HuH-7 (cell line): ENCODE measurements around the gene IFI35.
A peak's percentile ranks its signal among the peaks of the same experiment; 100 is the strongest.
"Not testable (repeated sequence)": the region's sequence is repeated elsewhere in the genome, so short reads cannot be mapped to it uniquely, and the experiment has no call there.

ENCODE experiments used
- DNase-seq: peaks from one replicate; pipeline ENCODE4 v3.0.0; 2011; ENCODE audit warnings: low spot score

IFI35 gene

DNA sequence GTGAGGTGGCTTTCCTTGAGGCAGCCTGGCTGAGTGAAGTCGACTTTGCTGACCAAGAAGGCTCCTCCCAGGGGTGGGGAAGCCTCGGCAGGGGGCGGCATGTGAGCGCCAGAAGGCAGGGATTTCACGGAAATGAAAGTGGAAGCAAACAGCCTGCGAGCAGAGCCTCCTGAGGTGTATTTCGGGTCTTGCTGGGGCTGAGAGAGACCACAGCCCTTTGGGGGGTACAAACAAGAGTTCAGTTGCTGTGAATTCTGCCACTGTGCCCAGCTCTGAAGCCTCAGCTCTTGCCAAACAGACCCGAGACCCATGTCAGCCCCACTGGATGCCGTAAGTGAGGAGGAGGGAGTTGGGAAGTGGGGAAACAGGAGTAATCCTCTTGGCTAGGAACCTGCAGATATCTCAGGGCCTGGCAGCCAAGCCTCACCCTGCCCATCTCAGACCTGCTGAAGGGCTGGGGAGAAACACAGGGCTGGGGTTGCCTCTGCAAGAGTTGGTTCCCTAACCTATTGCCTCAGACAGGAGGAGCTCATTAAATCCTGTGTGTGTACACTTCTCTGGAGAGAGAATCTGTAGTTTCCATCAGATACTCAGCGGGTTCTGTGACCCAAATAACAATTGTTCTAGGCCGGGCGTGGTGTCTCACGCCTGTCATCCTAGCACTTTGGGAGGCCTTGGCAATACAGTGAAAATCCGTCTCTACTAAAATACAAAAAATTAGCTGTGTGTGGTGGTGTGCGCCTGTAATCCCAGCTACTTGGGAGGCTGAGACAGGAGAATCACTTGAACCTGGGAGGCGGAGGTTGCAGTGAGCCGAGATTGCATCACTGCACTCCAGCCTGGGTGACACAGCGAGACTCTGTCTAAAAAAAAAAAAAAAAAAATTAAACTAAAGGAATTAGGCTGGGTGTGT is at the start of gene IFI35:
Gene IFI35 (plus strand): TSS at position 146 of the 913 bp plus-strand sequence. CDS start 164 bp downstream, at position 310.
- DNase-seq, result peak; percentile 76

DNA sequence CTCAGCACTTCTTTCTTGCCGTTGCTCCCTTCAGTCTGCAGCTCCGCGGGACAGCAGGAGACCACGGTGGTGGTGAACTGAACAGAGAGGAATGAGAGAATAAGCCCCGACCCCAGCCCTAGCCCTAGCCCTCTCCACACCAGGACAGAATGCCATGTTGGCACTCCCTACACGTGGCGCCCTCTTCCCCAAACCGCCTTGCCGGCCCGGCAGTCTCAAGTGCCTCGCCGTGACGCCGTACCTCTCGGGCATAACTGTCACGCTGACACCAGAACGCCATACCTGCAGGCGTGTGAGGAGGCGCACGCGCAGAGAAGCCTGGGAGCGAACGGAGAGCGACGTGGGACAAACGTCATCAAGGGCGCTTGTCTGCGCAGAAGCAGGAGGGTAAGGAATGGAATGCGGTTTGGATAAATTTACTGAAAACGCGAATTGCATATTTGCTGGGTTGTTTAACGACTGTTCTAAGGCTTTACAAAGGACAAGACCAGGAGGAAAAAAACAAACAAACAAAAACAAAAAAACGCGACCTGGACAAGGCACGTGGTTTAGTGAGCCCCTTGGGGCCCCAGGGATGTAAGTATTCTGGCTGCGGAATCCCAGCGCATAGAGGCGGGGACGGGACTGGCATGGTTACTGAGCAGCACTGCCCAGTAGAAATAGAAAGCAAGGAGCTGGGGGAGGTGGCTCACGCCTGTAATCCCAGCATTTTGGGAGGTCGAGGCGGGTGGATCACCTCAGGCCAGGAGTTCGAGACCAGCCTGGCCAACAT is 42.2 kb upstream of the IFI35 start, which contains the start of gene AARSD1:
Gene AARSD1 (minus strand): TSS at position 294 of the 772 bp plus-strand sequence. CDS start 14 bp downstream, at position 280.
- peak; percentile 88 for DNase-seq

DNA sequence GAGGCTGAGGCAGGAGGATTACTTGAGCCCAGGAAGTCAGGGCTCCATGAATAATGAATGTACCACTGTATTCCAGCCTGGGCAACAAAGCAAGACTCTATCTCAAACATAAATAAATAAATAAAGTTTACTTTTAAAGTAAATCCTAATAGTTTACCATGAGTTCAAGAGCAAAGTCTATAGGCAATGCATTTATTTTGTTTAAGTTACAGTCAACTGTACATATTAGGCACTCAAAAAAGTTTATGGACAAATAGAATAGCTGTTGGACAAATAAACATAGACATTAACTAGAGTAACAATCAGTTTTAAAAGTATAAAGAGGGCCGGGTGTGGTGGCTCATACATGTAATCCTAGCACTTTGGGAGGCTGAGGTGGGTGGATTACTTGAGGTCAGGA is 38.7 kb upstream of the IFI35 start:
- no peak for DNase-seq

DNA sequence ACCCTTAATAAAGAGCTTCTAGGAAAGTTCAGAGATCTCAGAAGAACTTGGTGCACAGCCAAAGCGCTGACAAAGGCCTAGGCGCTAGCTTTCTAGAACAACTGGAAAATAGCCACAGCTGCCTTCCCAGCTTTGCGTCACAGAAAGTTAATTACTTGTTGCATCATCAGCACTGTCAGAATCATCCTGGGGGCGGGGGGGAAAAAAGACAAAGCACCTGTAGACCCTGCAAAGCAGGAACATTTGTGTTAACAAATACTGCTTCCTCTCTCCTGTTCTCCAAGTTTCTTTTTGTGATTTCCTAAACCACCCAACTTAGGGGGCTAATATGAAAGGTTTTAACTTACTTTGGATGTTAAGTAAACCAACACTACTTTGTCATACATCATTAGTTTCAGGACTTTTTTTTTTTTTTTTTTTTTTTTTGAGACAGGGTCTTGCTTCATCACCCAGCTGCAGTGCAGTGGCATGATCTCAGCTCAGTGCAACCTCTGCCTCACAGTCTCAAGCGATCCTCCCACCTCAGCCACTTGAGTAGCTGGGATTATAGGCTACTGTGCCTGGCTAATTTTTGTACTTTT is 37.5 kb upstream of the IFI35 start:
- DNase-seq, result no peak

DNA sequence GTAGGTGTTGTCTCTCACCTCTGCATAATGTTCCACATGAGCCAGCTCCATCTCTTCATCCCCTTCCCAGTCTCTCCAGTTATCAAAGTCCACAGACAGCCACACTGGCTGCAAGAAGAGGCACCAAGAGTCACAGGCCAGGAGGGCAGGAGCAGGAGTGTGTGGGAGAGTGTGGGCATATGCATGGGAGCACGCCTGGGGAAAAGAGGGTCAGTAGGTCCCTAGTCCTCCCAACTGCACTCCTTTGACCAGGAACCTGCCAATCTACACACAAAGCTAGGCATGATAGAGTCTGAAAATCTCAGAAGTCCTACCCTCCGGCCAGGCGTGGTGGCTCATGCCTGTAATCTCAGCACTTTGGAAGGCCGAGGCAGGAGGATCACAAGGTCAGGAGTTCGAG is 35.0 kb upstream of the IFI35 start:
- no peak for DNase-seq

DNA sequence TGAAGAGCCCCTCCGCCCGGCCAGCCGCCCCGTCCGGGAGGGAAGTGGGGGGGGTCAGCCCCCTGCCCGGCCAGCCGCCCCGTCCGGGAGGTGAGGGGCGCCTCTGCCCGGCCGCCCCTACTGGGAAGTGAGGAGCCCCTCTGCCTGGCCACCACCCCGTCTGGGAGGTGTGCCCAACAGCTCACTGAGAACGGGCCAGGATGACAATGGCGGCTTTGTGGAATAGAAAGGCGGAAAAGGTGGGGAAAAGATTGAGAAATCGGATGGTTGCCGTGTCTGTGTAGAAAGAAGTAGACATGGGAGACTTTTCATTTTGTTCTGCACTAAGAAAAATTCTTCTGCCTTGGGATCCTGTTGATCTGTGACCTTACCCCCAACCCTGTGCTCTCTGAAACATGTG is 33.3 kb upstream of the IFI35 start:
- not testable (repeated sequence) for DNase-seq

DNA sequence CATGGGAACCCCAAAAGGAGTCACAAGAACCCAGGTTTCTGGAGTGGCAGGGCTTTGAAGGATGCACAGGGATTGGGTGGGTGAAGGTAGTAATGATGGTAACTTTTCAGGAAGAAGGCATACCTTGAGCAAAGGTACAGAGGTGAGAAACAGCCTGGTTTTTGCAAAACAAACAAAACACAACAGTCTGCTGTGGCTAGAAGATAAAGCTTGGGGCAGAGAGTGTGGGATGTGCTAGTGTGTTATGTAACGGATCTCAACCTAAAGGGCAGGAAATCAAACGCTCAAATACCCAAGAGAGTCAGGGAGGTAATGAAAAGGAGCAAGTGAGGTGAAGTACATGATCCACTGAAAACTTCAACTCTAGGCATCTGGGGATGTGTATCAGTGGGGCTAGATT is 31.3 kb upstream of the IFI35 start:
- peak; percentile 36 for DNase-seq

DNA sequence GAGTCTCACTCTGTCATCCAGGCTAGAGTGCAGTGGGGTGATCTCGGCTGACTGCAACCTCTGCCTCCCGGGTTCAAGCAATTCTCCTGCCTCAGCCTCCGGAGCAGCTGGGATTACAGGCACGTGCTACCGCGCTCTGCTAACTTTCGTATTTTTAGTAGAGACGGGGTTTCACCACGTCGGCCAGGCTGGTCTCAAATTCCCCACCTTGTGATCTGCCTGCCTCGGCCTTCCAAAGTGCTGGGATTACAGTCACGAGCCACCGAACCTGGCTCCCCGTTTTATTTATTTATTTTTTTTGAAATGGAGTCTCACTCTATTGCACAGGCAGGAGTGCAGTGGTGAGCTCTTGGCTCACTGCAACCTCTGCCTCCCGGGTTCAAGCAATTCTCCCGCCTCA is 30.9 kb upstream of the IFI35 start:
- not testable (repeated sequence) for DNase-seq

DNA sequence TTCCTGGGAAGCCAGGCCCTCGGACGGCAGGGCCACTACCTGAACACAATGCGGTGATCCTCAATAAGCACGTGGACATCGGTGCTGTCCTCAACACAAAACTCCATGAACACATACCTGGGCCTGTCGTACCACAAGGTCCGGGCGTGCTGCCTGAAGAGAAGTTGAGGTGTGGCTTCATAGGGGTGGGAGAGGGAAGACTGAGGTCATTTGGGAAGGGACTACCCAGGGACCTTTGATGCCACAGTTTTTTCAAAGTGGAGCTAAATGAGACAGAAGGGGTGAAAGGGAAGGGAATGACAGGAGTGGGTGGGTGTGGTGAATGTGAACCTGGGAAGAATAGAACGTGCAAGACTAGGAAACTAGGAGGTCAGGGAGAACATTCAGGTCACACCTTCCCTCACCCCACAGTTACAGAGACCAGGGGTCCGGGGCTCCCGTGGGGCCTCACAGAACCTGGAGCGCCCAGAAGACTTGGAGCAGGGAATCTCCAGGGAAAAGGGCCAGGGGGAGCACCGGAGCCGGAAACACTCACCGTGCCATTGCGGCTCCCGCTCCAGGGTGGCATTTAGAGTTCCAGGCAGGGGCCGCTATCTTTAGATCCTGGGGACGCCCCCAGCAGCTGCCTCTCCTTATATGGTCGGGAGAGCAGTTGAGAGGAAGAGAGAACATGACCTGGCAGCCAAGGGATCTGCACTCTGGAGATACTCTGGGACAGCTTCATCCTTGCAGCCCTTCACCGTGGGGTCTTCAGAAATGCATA is 26.9 kb upstream of the IFI35 start, which contains the start of gene PTGES3L:
Gene PTGES3L (minus strand): TSS at position 570 of the 763 bp plus-strand sequence. CDS start 27 bp downstream, at position 543.
- peak; percentile 79 for DNase-seq

DNA sequence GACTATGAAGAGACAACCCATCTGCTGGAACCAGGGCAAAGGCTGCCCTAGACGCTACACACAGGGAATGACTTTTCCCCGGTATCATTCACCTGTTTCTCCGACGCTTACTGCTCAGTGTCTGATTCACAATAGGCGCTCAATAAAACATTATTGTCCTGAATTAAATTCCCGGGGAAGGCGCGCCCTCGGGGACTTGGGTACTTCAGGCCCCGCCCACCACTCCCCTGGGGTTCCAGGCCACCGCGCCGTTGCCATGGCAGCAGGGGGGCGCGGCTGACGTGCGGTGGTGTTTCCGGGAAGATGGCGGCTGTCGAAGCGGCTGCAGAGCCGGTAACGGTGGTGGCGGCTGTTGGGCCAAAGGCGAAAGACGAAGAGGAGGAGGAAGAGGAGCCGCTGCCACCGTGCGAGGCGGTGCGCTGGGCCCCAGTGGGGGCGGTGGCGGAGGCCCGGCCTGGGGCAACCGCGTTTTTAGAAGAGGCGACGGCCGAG is 26.3 kb upstream of the IFI35 start, which contains the start of gene RUNDC1:
Gene RUNDC1 (plus strand): TSS at position 292 of the 492 bp plus-strand sequence. CDS start 12 bp downstream, at position 304.
- DNase-seq, result peak; percentile 94

DNA sequence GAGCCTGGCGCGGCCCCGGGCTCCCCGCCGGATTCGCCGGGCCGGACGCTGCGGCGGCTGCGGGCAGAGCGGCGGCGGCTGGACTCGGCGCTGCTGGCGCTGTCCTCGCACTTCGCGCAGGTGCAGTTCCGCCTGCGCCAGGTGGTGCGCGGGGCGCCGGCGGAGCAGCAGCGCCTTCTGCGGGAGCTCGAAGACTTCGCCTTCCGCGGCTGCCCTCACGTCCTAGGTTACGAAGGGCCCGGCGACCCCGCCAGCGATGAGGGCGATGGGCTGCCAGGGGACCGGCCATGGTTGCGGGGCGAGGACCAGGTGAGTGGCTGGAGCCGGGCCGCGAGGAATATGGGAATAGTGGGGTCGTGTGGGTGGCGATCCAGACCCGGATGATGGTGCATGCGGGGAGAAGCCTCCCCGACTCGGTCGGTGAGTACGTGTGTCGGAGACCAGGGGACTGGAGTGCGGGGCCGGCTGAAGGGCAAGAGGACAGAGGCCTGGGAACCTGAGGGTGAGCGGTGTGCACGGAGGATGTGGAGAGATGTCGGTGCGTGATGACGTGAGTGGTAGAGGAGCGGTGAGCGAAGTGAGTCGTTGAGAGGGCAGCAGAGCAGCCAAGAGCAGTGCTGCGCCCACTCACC is 25.7 kb upstream of the IFI35 start:
- peak; percentile 66 for DNase-seq

DNA sequence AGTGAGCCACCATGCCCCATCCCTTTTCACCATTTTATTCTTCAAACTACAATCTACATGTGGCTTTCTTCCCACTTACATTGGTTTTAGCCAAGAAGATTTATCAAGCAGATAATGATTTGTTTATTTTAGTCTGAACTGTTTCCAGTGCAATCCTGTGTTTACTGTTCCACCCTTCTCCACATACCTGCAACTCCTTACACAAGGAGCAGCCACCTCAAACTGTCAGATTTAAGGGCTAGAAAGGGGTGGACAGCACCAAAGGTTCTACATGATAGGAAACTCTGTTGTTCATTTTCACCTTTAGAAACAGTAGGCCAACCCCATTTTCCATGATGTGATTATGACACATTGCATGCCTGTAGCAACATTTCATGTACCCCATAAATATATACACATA is 24.3 kb upstream of the IFI35 start:
- no peak for DNase-seq

DNA sequence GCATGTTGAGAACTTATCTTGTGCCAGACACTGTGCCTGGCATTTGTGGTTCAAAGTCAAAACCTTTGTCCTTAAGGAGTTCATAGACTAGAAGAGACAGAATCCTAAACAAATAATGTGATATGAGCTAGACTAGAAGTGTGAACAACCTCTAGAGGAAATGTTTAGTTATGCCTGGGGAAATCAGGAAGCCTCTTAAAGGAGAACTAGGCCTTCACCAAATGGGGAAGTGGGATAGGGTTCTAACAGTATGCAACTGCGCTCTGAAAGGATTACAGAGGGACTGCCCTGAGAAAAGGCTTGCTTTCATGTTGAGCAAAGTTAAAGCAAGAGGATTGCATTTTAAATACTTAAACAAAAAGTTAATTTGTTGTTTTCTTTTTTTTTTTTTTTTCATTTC is 21.4 kb upstream of the IFI35 start:
- no peak for DNase-seq

DNA sequence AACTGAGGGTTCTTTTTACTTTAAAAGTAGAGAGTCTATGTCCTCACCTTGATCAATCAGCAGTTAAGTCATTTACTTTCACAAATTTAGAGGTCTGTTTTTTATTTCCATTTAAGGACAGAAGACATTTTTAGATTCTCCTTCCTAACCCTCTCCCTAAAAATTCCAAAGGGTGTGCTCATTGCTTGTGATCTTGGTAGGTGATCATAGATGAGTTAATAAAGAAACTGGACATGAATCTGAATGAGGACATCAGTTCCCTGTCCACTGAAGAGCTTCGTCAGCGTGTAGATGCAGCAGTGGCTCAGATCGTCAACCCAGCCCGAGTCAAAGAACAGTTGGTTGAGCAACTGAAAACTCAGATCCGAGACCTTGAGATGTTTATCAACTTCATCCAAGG is 17.4 kb upstream of the IFI35 start:
- DNase-seq, result no peak

DNA sequence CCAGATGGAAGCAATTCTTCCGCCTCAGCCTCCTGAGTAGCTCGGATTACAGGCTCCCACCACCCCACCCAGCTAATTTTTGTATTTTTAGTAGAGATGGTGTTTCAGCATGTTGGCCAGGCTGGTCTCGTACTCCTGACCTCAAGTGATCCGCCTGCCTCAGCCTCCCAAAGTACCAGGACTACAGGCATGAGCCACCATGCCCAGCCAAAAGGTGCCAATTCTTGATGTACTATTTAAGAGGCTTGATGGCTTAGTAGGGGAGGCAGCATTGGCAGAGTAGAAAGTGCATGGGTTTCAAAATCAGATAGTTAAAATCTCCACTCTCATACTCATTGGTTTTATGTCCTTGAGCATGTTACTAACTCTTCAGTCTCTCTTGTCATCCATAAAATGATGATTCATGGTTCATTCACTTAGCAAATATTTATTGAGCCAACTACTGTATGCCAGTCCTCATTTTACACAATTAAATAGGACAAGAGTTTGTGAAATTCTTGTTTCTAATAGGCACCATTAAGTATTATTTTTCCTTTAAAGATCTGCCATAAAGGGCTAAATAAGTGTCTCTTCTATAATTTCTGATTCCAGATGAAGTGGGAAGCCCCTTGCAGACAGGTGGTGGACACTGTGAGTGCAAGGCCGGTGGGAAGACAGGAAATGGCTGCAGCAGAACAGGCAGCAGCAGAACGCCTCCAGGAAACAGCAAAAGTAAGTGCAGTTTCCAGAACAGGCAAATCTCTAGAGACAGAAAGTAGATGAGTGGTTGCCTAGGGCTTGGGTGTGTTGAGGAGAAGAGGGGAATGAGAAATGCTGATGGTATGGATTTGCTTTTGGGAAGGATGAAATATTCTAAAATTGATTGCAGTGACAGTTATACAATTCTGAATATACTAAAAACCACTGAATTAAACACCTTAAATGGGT is 16.6 kb upstream of the IFI35 start:
- no peak for DNase-seq

DNA sequence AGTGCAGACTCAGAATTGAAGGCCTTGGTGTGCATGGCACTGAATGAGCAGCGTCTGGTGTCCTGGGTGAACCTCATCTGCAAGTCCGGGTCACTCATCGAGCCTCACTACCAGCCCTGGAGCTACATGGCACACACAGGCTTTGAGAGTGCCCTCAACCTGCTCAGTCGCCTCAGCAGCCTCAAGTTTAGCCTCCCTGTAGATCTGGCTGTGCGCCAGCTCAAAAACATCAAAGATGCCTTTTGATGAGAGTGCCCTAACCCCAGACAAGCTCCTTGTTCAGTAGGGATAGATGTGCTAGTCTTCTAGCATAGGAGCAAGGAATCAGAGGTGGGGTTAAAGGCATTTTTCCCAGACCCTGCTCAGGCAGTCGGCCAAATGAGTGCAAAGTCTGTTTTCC is 15.1 kb upstream of the IFI35 start:
- no peak for DNase-seq

DNA sequence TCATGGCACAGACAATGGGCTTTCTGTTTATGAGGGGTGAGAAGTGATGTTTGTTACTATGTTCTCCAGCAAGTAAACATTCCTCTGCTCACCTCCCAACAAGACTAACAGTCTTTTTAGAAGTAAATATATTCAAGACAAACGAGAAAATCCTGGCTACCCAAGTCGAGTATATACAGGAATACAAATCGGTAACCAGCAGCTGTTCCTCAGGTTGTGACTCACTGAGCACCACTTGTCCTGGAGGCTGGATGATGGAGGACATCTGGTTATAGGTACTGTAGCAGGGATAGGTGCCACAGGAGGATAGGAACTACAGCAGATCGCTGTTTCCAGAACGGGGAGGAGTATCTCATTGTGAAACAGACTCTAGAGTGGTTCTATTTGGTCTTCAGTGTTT is 13.7 kb upstream of the IFI35 start:
- DNase-seq, result no peak

DNA sequence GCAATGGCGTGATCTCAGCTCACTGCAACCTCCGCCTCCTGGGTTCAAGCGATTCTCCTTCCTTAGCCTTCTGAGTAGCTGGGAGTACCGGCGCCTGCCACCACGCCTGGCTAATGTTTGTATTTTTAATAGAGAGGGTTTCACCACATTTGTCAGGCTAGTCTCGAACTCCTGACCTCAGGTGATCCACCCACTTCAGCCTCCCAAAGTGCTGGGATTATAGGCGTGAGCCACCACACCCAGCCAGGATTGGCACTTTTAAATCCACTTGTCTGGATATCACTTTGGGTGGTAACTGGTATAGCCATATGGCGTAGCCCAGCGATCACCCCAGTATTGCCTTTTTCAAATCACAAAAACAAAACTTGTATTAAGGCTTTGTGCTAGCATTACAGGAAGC is 12.7 kb upstream of the IFI35 start:
- DNase-seq, result not testable (repeated sequence)

DNA sequence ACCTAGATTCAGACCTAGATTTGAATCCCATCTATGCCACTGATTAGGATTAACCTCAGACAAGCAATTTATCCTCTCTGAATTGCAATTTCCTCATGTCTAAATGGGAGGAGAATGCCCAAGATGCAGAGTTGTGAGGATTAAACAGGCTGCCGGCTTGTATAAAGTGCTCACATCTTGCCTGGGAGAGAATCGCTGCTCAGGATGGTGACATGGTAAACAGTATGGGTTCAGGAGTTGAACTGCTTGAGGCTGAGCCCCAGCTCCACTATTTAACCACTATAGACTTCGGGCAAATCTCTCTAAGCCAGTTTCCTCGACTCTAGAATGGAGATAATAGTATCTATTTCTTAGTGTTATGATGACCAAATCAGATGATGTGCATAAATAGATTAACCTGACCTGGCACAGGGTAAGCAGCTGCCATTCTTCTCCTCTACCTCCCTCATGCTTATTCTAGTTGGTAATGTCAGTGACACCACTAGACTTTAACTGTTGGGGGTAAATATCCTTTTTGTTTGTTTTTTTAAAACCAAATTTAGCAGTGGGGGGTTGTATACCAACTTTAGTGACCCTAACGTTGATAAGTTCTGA is 9.1 kb upstream of the IFI35 start:
- no peak for DNase-seq
